SHP77 treated with DMSO at 0.1 percent for 48 hours (cell line): ENCODE data around the gene MT1E.
"Not testable (repeated sequence)": the region's sequence is repeated elsewhere in the genome, so short reads cannot be mapped to it uniquely, and the experiment has no call there.

ENCODE experiments used
- DNase-seq: peaks from one replicate; lab custom pipeline; 2025; lab: John Stamatoyannopoulos, UW

Gene MT1E

GRCh38 chr16:56647641-56648431, 22.3 kb downstream of the MT1E start:
- DNase-seq: no peak

- DNase-seq: no peak
Observed at GRCh38 chr16:56649271-56649670, 23.7 kb downstream of the MT1E start.

GRCh38 chr16:56649820-56650219, 24.2 kb downstream of the MT1E start:
- DNase-seq: no peak

GRCh38 chr16:56651586-56651985, 26.0 kb downstream of the MT1E start, which contains the start of gene MT1B:
Gene MT1B, plus strand, starts transcription at chr16:56651886. Its CDS starts 68 bp downstream, at chr16:56651954.
- no peak for DNase-seq

- no peak for DNase-seq
Observed at GRCh38 chr16:56652600-56652999, 27.0 kb downstream of the MT1E start.

GRCh38 chr16:56653218-56653617, 27.6 kb downstream of the MT1E start:
- DNase-seq: no peak

GRCh38 chr16:56657555-56658326, 32.2 kb downstream of the MT1E start, which contains the start of gene MT1F:
Gene MT1F, plus strand, starts transcription at chr16:56657959. Its CDS starts 100 bp downstream, at chr16:56658059.
- DNase-seq: no peak

GRCh38 chr16:56658327-56658875, 32.8 kb downstream of the MT1E start:
- DNase-seq: no peak

GRCh38 chr16:56662357-56663354, 37.1 kb downstream of the MT1E start:
- DNase-seq: no peak

- no peak for DNase-seq
Observed at GRCh38 chr16:56664506-56664905, 38.9 kb downstream of the MT1E start.

GRCh38 chr16:56665286-56666261, 40.0 kb downstream of the MT1E start:
- DNase-seq: not testable (repeated sequence)

GRCh38 chr16:56667581-56668571, 42.3 kb downstream of the MT1E start, which contains the start of gene MT1G:
Gene MT1G, minus strand, starts transcription at chr16:56668065. Its CDS starts 72 bp downstream, at chr16:56667993.
- DNase-seq: no peak

GRCh38 chr16:56669005-56669839, 43.6 kb downstream of the MT1E start, which contains the start of gene MT1H:
Gene MT1H, plus strand, starts transcription at chr16:56669814. Its CDS starts 71 bp downstream, at chr16:56669885.
- DNase-seq: no peak

GRCh38 chr16:56669840-56670619, 44.4 kb downstream of the MT1E start:
- no peak for DNase-seq

GRCh38 chr16:56670620-56670934, 45.0 kb downstream of the MT1E start:
- DNase-seq: no peak

- not testable (repeated sequence) for DNase-seq
Observed at GRCh38 chr16:56671691-56672090, 46.1 kb downstream of the MT1E start.

GRCh38 chr16:56672171-56672570, 46.6 kb downstream of the MT1E start:
- DNase-seq: not testable (repeated sequence)
